HG03135 (cell line): ENCODE results near the gene ANAPC7.
"Not testable (repeated sequence)": the region's sequence is repeated elsewhere in the genome, so short reads cannot be mapped to it uniquely, and the experiment has no call there.

Source experiments
- ATAC-seq: cut with Tn5 transposase; IDR thresholded peaks from one replicate; pipeline ENCODE4 v1.9.1; 2021; ENCODE audit warnings: mild to moderate bottlenecking, moderate library complexity; ENCODE audit not compliant: unreplicated experiment

The ANAPC7 gene

DNA sequence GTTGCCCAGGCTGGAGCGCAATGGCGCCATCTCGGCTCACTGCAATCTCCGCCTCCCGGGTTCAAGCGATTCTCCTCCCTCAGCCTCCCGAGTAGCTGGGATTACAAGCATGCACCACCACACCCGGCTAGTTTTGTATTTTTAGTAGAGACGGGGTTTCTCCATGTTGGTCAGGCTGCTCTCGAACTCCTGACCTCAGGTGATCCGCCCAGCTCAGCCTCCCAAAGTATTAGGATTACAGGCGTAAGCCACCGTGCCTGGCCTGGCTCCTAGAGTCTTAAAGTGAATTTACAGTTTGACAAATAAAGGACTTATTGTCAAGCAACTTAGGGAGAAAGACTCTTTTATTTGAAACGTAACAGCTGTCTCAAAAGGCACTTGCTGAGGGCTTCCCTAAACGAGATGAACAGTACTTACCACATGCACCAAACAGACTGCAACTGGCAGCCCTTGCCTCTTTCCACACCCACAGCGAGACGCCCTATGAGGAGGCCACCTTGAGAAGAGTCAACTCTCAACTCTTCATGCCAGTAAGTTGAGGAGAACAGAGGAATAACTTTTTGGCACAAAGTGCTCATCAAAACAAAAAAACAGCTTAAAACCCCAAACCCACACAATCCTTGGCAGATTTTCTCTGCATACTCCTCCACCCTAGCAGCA is 25.2 kb downstream of the ANAPC7 start:
- not testable (repeated sequence) for ATAC-seq

DNA sequence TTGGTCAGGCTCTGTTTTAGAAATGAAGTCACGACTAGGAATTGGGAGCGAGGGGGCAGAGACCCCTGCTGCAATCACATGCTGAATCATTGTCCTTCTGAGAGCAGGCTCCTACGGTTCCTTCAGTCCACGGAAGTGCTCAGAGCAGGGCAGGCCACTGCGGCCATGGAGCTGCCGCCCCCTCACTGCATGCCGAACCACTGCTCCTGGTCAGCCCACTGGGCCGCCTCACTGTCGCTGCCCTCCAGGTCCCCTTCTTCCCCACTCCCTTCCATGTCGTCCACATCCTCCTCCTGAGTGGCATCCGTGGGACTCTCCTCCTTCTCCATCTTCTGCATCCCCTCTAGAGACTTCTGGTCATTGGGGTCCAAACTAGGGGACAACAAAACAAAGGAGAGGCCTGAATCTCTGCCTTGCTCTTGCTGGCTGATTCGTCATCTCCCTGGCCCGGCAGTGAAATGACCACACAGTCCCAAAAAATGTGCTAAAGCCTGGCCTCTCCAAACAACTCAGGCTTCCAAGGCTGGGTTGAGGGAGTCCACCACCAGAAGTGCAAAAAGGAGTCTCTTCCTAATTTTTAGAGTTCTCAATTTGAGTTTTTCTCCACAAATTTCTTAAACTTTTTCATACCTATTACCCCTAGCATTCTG is 29.4 kb downstream of the ANAPC7 start:
- ATAC-seq = no peak

DNA sequence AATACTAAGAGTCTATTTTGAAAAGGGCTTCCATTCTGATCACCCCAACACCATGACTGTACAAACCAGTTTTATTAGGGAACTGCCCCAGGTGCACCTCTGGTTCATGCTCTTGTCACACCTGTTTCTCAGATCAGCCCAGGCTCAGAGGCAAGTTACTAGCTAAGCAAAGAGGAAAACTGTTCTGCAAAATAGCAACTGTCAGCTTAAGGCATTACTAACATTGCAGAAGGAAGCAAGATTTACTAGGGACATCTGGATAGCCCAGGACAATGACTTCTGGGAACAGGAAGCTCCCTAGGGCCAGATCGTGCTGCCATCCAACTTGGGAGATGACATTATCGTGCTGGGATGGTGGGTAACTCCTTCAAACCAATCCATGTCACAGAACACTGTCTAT is 30.1 kb downstream of the ANAPC7 start:
- no peak for ATAC-seq

DNA sequence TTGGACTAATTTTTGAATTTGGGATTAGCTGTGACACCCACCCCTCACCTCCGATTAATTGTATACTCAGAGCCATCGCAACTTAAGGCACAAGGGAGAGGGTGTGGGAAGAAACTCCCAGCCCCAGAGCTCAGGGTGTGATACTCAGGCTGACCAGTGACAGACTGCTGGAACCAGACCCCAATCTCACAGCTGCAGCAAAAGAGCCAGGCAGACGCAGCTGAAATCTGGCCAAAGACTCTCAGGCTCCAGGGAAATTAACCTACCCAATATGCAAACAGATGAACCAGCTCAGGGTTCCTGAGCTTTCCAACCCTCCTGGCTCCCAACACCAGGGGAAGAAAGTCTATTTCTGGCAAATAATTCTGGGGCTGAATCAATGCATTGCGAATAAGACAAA is 30.5 kb downstream of the ANAPC7 start:
- no peak for ATAC-seq

DNA sequence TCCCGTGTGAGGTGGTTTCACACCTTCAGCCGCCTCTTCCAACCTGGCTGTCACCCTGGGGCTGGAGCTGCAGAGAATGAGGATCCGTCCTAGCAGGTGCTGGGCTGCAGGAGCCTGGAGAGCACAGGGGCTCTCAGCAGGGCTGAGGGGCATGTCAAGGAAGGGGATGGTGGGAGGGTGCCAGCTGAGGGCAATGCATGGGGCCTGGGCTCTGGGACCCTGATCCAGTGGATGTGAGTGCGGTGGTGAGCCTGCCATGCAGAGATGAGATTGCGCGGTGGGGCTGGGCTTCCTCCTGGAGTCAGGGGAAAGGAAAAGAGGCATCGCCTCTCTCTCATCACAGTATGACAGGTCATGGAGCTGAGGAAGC is 31.5 kb downstream of the ANAPC7 start:
- ATAC-seq = no peak

DNA sequence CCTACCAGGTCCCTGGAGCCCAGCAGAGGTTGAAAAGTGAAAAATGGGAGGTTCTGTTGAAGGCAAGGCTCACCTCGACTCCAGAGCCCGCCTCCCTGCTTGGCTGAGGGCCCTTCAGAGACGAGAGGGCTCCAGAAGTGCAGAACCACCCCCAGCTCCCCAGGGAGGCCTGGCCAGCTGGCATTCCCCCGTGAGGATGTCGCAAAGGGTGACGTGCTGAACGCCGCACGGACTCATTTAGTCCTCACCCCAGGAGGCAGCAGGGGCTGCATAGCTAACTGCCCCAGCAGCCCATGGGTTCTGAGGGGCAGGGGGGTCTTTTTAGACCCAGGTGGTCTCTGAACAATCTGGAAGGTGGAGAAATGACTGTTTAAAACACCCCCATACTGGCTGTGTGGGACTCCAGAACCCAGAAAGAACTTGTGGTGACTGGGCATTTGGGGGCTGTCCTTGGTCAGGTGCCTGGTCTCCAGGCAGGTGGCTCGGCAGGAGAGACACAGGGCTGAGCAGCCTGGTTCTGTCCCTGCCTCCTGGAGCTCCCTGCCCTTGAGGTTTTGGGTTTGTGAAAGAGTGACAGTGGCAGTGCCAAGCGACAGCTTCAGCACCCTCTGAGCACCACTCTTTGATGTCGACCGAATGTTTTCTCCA is 32.0 kb downstream of the ANAPC7 start:
- ATAC-seq = no peak

DNA sequence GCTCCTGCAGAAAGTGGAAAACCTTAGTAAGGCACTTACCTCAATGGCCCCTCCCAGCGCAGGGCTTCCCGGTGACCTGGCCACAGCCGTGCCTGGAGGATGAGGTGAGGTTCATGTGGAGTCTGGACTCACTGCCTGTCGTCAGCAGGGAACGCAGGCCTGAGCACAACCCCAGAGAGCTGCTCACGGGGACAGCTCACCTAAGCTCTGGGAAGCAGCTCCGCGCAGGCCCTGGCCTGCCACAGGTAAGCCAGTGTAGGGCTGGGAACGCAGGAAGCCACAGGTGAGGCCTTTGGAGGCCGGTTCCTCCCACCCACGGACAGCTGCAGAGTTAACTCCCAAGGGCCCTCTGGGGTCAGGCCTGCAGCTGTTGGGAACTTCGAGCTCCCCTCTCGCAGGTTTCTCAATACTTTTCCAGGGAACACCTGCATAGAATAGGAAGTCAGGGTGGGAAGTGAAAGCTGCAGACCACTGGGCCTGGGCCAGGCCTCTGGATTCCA is 32.7 kb downstream of the ANAPC7 start:
- ATAC-seq = no peak

DNA sequence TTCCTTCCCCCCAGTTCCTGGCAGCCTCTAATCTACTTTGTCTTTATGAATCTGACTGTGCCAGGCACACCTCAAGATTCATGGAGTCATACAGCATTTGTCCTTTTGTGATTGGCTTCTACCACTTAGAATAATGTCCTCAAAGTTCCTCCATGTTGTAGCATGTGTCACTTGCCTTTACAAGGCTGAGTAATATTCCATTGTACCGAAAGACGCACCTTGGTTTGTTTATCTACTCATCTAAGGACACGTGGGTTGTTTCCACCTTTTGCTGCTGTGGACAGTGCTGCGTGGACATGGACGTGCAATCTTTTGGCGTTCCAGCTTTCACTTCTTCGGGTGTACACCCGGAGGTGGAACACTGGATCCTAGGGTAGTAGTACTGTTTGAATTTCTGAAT is 33.5 kb downstream of the ANAPC7 start:
- no peak for ATAC-seq

DNA sequence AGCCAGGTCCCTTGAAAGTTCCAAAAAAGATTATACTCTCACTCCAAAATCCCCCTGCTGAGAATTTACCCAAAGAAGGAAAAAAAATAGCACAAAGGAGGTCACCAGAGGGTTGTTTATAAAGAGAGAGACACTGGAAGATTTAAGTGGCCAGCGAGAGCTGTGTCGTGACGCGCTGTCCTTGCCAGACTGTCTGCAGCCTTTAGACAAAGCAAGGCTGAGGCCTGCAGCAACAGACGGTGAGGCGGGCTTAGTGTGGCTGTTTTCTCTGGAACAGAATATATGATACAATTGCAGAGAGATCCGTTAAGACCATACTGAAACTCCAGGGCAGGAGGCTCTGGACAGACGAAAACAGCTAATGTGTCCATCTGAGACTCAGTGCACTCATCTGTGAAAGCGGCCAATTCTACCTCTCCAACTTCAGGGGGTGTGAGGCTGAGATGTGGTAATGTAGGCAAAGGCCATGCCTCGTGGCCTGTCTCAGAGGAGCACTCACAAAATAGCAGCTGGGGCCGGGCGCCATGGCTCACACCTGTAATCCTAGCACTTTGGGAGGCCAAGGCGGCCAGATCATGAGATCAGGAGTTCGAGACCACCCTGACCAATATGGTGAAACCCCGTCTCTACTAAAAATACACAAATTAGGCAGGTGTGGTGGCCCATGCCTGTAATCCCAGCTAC is 36.2 kb downstream of the ANAPC7 start:
- no peak for ATAC-seq

DNA sequence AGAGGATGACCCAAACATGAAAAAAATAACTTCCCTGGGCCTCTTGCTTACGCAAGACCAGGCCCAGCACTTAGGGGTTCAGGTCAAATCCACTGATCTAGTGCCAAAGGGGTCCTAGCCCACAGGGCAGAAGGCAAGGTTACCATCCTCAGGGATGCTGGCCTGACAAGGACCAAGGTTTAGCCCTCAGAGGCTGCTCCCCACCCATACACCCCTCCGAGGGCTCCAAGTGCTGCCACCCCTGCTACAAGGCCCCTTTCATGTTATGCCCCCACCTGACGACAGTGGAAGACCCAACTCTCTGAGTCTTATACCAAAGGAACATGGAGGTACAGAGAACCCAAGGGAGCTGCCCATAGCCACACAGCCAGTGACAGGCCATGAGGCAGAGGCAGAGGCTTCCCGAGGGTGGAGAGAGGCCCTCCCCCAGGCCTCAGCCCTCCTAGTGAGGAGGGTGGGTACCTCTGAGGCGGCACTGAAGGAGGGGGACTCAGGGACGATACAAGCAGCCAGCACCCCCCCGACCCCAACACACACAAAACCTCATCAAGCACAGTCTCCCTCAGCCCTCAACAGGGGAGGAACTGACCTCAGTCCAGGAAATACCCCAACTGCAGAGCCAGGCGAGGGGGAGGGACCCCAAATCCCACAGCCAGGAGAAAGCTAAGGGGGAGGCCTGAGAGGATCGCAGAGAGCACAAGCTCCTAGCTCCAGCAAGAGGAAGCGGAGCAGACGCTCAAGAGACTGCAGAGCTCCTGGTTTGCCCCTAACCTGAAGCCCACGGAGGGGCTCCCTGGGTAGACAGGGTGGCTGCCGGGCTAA is 37.0 kb downstream of the ANAPC7 start:
- ATAC-seq = no peak

DNA sequence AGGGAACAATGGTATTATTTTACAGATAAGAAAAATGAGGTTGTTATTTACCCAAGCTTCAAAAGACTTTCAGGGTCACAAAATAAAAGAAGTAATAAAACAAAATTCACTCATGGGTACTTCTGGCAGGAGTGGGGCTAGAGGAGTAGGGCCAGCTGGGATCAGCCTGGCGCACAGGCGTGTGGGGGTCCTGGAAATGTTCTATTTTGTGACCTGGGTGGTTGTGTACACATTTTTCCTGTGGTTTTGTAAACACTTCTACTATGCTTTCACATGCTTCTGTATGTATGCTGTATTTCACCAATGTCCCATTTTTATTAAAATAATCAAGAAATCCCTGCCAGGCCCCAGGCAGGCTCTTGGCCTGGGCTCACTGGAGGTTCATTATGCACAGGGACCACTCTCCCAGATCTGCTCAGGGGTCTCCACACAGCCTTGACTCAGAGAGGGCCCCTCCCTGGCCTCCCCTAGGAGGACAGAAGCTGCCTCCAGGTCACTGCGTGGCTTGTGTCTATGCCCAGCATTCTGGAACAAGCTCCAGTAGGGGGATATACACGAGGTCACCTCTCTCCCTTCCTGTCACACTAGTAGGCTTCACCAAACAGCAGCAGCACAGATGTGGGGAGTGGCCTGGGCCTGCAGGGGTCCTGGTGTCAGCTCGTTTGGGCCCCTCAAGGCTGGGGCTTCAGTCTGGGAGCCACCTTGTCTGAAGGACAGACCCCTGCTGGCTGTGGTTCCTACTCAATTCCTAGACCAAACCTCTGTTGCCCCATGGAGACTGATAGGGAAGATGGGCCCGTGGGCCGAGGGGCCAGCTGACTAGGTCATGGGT is 37.8 kb downstream of the ANAPC7 start:
- ATAC-seq = no peak

DNA sequence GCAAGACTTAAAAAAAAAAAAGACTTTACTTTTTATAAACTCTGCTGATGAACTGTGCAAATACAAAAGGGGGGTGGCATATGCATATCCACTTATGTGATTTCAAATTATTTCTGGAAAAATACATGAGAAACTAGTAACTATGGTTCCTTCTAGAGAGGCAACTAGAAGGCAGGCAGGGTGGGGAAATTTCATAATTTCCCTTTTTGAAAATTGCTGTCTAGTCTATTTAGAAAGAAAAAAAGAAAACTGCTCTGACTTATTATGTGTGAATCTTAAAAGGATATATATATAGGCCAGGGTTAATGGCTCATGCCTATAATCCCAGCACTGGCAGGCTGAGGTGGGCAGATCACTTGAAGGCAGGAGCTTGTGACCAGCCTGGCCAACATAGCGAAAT is 42.3 kb downstream of the ANAPC7 start:
- ATAC-seq = no peak

DNA sequence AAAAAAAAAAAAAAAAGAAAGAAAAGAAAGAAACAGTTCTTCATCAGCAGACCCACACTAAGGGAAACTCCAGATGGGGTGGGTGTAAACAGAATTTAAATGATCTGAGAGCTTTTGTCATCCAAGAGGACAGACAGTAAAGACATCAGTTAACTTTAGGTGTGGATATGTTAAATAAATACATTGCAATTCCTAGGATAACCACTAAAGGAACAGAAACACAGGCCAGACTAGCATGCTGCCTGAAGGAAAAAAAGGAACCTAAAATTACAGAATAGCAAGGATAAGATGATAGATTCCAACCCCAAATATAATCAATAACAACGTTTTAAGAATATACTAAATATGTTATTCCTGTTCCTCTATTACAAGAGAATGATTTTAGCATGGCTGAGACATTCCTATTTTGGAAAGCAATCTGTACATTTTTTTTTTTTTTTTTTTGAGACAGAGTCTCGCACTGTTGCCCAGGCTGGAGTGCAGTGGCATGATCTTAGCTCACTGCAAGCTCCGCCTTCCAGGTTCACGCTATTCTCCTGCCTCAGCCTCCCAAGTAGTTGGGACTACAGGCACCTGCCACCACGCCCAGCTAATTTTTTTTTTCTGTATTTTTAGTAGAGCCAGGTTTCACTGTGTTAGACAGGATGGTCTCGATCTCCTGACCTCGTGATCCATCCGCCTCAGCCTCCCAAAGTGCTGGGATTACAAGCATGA is 45.0 kb downstream of the ANAPC7 start:
- not testable (repeated sequence) for ATAC-seq

DNA sequence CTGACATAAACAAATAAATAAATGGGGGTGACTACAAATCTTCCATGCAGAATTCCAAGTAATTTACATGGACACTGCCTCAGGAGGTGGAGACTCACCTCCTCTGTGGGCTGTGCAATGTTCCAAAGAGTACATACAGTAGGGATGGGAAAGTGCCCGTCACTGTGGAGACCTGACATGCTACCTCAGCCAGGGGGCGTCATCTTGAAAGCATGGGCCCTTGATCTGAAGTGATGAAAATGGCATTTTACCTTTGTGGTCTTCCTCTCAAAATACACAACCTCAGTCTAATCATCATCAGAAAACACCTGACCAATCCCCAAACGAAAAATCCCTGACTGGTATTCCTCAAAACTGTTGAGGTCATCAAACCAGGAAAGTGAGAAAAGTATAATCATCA is 48.4 kb downstream of the ANAPC7 start:
- no peak for ATAC-seq

DNA sequence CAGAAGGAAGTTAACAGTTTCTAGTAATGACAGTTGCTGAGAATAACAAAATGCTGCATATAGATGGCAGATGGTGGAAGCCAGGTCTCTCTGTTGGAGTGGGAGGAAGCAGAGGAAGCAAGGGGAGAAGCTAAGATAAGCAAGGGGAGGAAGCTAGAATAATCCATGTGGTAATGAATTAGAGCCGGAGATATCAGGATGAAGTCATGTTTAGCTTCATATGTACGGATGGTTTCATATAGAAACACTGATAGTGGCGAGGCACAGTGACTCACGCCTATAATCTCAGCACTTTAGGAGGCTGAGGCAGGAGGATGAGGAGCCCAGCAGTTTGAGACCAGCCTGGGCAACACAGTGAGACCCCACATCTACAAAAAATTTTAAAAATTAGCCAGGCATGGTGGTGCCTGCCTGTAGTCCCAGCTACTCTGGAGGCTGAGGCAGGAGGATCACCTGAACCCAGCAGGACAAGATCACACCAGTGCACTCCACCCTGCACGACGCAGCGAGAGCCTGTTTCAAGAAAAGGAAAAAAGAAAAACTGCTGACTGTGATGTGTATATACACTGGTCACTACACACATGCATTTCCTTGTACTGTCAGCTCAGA is 49.2 kb downstream of the ANAPC7 start:
- ATAC-seq = no peak

DNA sequence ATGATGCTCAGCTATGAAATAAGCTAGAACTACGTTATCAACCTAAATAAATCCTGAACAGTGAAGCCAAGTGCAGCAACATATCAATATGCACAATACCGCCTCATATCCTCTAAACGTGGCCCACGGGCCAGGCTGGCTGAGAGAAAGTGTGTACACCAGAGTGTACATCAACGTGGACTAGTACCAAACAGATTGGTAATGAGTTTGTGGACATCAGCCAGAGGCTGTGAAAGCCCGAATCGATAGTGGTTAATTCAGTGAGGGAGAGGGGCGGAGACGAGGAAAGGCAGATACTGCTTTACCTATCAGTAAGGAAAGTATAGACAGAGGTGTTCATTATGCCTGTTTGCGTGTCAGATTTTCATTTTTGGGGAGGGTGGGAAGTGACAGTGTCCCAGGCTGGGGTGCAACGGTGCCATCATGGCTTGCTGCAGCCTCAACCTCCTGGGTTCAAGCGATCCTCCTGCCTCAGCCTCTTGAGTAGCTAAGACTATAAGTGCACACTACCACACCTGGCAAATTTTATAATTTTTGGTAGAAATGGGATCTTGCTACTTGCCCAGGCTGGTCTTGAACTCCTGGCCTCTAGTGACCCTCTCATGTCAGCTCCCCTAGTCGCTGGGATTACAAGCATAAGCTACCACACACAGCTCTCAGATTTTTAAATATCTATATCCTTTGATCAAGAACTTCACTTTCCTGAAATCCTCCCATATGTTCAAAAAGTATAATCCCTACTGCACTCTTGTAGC is 50.1 kb downstream of the ANAPC7 start:
- ATAC-seq = no peak

DNA sequence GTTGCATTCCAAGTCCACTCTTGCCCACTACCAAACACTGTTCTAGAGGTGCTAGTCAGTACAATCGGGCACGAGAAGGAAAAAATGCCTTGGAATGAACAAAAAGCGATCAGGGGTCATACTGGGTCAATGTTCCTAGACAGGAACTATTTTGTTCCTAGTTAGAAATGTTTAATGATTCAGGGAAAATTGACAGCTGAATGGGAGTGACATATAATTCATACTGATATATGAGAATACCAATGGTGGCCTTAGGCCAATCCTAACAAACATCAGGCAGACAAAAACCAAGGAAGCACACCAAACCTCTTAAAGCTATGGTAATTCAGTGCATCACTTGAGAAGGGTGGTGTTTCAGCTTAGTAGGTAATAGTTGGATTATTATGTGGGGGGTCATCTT is 51.1 kb downstream of the ANAPC7 start:
- ATAC-seq = no peak

DNA sequence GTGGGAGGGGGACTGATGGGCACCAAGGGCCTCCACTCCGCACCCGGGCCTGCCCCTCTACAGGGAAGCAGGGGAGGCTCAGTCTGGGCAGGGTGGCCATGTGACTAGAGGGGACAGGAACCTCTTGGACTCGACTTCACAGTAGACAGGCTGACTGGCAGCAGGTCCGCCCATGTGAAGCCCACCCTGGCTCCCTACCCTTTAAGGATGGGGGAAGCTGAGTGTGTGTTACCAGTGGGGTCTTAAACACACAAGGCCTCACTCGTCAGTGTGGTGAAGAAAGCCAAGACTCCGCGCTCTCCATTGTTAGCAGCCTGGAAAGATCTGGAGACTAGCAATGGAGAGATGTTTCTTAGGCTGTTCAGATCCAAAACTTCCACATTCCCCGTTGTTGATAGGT is 52.4 kb downstream of the ANAPC7 start:
- no peak for ATAC-seq
